ENCODE measurements around the gene MSL1.
A peak's percentile ranks its signal among the peaks of the same experiment; 100 is the strongest.

The MSL1 gene

GRCh38 chr17:40106760-40107521 is 14.8 kb upstream of the MSL1 start:
- no peak for DNase-seq

DNA sequence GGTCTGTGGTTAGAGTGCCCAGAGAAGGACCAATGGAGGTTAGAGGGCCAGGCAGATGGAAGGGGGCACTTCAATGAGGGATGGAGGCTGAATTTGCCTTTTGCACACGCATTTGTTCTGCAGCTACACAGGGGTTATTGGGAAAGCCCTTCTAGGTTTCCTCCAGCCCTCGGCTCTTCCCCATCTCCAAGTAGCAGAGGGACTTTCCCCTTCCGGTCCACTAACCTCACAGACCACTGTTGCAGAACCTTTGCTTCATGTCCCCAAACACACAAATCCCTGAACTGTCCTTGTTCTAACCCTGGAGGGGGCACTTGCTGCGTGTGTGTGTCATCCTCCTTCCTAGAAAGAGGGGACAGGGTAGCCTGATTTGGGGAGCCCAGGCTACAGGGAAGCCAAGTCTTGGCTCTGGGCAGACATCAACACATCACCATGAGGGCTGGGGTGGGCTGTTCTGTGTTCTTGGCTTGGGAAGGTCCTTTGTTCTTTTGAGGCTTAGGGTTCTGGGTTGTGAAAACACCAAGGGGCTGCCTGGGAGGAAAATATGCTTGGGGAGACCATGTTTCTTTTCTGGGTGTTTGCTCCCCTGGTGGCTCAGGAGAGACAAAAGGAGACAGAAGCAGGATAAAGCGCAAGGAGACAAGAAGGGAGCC is 14.1 kb upstream of the MSL1 start:
- no peak for DNase-seq

DNA sequence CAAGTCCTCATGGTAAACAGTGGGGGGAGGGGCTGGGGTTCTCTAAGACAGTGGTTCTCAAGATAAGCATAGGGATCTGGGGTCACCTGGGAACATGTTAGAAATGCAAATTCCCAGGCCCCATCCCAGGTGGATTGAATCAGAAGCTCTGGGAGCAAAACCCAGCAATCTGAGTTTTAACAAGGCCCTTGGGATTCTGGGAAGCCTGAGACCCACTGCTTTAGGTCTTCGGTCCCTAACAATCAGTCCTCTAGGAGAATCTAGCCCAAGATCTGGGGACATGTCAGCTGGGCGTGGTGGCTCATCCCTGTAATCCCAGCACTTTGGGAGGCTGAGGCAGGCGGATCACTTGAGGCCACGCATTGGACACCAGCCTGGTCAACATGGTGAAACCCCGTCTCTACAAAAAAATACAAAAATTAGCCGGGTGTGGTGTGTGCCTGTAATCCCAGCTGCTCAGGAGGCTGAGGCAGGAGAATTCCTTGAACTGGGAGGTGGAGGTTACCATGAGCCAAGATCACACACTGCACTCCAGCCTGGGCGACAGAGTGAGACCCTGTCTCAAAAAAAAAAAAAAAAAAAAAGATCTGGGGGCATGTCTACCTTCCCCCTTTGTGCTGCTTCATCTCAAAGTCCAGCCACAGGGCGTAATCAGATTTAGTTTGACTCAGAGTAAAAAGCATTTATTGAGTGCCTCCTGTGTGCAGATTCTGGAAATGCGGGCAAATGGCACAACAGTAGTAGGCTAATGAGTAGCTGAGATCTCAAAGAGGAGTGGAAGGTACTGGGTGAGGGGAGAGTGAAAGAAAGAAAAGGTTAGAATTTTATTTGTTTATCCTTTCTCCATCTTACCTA is 12.6 kb upstream of the MSL1 start:
- no peak for DNase-seq

DNA sequence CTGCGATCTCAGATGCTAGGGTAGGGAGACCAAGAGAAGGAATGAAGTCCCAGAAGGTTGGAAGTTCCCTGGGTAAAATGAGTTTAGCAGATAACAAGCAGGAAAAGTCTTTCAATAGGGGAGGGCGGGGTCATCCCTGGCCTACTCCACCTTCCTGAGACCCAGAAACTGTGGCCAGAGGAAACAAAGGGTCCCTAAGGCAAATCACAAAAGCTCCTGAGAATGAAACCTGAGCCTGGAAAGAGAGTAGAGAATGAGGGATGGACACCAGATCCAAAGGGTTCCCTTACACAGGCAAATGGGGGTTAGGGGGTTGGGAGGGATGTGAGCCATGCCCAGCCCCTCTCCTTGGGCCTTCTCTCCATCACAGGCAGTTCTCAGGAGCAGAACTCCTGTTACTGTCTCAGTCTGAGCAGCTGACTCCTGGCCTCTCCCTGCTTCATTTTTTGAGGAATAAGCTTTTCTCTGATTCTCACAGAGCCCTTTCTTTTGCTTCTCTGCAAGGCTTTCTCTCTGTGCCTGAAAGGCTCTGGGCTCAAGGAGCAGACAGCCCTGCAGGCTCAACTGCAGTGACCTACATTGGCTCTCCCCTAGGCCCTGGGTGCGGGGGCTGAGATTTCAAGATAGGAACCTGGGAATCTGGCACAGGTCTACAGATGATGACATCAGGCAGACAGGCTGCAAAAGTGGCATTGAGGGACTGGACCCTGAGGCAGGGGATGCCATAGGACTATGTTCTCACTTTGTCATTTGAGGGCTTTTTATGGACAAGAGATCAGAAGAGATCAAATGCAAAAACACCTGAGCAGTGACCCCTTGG is 11.5 kb upstream of the MSL1 start:
- no peak for DNase-seq

DNA sequence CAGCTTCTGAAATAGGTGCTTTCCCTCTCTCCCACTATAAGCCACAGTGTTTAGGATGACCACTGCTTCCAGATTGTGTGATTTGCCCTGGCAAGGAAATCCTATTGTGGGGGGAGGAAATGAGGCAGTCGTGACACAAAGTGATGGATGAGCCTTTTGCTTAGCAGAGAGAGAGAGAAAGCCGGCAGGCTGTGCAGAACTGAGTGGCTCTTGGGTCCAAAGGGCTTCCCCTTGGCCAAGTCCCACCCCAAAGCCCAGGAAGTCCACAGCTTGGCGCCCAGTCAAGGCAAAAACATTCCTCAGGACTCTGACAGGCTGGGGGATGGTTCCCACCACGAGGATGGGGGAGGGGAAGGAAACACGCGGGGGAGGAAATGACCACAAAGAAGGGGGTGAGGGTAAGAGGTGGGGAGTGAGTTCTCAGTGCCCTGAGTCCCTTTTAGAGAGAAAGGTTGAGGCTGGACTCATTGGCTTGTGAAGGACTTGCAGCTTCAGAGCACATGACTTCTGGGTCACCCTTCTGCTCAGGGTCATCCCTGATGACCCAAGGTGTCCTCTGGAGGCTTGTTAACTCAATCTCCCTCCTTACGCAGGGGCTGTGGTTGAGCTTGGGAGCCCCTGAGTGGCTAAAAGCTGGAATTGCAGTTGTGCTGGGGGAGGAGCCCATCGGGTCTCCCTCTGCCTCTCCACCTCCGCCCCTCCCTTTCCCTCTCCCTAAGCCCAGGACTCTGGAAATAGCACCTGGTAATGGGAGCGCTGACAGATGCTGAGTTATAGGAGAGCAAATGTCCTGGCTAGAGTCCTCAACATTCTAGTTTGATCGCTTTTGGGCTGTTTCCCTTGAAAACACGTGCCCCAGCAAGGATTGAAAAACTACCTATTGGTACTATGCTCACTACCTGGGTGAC is 10.3 kb upstream of the MSL1 start:
- DNase-seq = peak; percentile 77

- DNase-seq = no peak
Measured at GRCh38 chr17:40112191-40112711, 9.5 kb upstream of the MSL1 start.

- DNase-seq = no peak
Measured at GRCh38 chr17:40112718-40113109, 9.1 kb upstream of the MSL1 start.

- peak; percentile 95 for DNase-seq
Measured at GRCh38 chr17:40113110-40113906, 8.5 kb upstream of the MSL1 start.

GRCh38 chr17:40113907-40114245 is 7.9 kb upstream of the MSL1 start:
- no peak for DNase-seq

GRCh38 chr17:40115101-40115436 is 6.7 kb upstream of the MSL1 start:
- no peak for DNase-seq

GRCh38 chr17:40122136-40122998 is 596 bp downstream of the MSL1 start:
- DNase-seq = peak; percentile 32

- peak; percentile 67 for DNase-seq
Measured at GRCh38 chr17:40122999-40123810, 1.4 kb downstream of the MSL1 start.

- DNase-seq = no peak
Measured at GRCh38 chr17:40123811-40124114, 2.0 kb downstream of the MSL1 start.

DNA sequence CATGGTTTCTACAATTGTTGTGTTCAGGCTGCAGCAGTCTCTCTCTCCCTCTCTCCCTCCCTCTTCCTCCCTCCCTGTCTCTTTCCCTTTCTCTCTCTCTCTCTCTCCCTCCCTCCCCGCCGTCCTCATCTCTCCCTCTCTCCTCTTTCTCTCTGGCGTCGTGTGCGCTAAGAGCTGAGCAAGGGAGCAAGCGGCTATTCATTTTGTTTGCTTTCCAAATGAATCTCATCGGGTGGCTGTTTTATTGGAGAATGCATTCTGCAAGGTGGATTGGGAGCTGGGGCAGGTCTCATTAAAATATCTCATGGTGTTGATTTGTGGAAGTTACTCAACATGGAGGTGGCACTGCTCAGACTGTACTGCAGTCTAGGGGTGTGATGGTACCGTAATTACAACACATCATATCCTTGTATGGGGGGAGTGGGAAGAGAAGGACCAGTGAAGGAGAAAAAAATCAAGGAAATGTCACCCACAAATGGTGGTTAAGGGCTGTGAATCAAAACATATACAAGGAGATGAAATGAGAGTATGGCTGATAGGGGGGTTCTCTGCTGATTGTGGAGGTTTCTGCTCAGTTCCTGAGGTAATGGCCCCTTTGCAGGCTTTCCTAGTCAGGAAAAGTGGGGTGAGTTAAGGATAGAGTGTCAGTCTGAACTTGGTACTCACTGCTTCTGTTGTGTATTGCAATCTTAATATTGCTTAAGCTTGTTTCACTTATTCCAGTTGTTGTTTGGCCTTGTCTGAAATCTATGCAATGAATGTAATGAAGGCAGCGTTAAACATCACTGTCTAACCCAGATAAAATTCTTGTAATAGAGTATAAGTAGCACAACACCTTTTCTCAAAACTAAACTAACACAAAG is 2.7 kb downstream of the MSL1 start:
- no peak for DNase-seq

DNA sequence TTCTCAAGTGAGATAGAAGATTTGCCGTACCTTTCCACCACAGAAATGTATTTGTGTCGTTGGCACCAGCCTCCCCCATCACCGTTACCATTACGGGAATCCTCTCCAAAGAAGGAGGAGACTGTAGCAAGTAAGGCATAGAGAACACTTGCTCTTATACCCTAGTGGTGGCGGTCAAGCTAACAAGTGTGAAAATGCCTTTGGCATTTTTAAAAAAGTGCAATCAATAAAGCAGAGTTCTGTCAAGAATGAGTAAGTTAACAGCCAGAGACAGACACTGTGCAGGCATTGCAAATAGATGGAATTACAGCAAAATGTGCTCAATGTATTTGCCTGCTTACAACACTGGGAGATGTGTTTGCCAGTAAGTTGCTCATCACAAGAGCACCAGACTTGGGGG is 7.7 kb downstream of the MSL1 start:
- DNase-seq = no peak

DNA sequence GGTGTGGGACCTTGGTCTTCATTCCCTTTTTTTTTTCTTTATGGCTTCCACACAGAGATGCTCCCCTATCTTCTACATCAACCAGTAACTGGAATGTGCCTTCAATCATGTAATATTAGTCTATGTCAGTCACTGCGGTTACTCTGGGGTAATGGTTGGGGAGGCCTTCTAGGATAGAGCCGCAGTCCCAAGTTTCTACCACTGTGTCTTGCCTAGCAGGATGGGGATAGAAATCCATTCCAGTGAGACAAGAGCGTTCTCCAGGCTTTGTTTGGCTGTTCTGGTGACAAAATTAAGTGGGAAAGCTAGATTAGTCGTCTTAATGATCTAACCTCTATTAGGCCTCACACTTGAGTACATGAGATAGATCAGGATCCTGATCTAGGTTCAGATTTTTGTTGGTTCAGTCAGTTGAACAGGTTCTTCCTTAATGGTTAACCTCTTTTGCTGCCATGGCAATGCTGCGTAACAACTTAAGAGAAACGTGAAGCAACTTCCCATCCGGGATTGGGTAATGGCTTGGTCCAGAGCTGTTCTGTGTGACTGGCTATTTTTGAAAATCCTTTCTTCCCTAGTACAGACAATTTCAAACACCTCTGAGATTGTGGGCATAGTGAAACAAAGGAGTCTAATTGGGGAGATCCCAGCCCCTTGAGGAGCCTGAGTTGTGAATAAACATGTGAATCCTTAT is 8.7 kb downstream of the MSL1 start:
- DNase-seq = no peak

- no peak for DNase-seq
Measured at GRCh38 chr17:40134184-40134583, 12.4 kb downstream of the MSL1 start.

DNA sequence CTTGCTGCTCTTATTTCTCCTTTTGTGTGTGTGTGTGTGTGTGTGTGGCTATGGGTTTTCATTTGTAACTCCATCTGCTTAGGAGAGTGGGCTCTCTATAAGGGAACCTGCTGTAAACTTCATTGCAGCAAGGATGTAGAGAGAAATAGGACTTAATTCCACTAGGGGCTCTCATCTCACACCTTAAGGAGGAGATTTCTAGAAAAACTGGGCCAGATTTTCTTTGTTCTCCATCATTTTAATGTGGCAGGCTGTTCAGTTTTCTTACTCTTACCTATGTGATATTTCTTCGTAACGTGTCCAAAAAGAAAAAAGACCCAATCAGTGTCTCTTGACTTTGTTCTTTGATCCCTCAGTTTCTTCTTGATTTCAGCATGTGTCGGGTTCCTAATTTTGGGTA is 14.0 kb downstream of the MSL1 start:
- DNase-seq = no peak

Measured in activated naive CD4-positive, alpha-beta T cell treated with Interleukin-2 at 50 U/mL for 16 hours (primary cell).